WTC11 (cell line): ENCODE results near the gene GALT. TPM values are rescaled to one million over a fixed set of nuclear protein-coding genes. Genes with fewer than 3 reads are reported as not detected.

ENCODE experiments used
- ATAC-seq: fragments of 200-7000 bp; cut with Tn5 transposase; 2 replicates; pipeline ENCODE4 v1.10.0; 2021; ENCODE audit warnings: mild to moderate bottlenecking, moderate library complexity
- CTCF ChIA-PET: fragments of 300-600 bp; sonication (Branson Sonifier 250); formaldehyde crosslinking; loops from one replicate; lab custom pipeline; 2021; ENCODE audit warnings: antibody characterized with exemption; lab: Charles Lee
- POLR2A ChIA-PET: fragments of 350-600 bp; sonication (Branson Sonifier 250); formaldehyde crosslinking; loops from one replicate; lab custom pipeline; 2021; ENCODE audit warnings: antibody characterized with exemption; lab: Charles Lee
- DNase-seq: peaks from one replicate; pipeline ENCODE4 v3.0.0; 2021; ENCODE audit warnings: low spot score
- H3K27ac Mint-ChIP-seq: 2 replicates; pipeline ENCODE4 v1.8.0; 2021; ENCODE audit warnings: mixed read lengths
- H3K27me3 Mint-ChIP-seq: 2 replicates; pipeline ENCODE4 v1.8.0; 2021; ENCODE audit warnings: low read depth, mild to moderate bottlenecking, moderate library complexity, mixed read lengths
- H3K36me3 Mint-ChIP-seq: 2 replicates; pipeline ENCODE4 v1.8.0; 2021; ENCODE audit warnings: mixed read lengths
- H3K4me1 Mint-ChIP-seq: 2 replicates; pipeline ENCODE4 v1.8.0; 2022; ENCODE audit warnings: mixed read lengths
- H3K4me3 Mint-ChIP-seq: 2 replicates; pipeline ENCODE4 v1.8.0; 2021; ENCODE audit warnings: mild to moderate bottlenecking, moderate library complexity, mixed read lengths
- H3K9me3 Mint-ChIP-seq: 2 replicates; pipeline ENCODE4 v1.8.0; 2021; ENCODE audit warnings: mixed read lengths
- ATF1 ChIP-seq: sonication (generic); formaldehyde crosslinking; IDR thresholded peaks from 2 replicates; pipeline ENCODE4 v1.8.1; 2023; ENCODE audit warnings: mild to moderate bottlenecking, moderate library complexity, missing genetic modification reagents
- ATF6 ChIP-seq: sonication (generic); formaldehyde crosslinking; IDR thresholded peaks from 2 replicates; pipeline ENCODE4 v1.8.1; 2023; ENCODE audit warnings: mild to moderate bottlenecking, missing genetic modification reagents
- FOXP4 ChIP-seq: sonication (generic); formaldehyde crosslinking; IDR thresholded peaks from 2 replicates; pipeline ENCODE4 v1.8.0; 2022; ENCODE audit warnings: mild to moderate bottlenecking, missing genetic modification reagents
- HMGA2 ChIP-seq: fragments of 250-450 bp; sonication (Bioruptor Pico); IDR thresholded peaks from 2 replicates; pipeline ENCODE4 v1.4.0; 2021; ENCODE audit warnings: mild to moderate bottlenecking, moderate library complexity
- MLX ChIP-seq: sonication (generic); formaldehyde crosslinking; IDR thresholded peaks from 2 replicates; pipeline ENCODE4 v1.8.1; 2023; ENCODE audit warnings: mild to moderate bottlenecking, missing genetic modification reagents, moderate library complexity
- NFYB ChIP-seq: sonication (generic); formaldehyde crosslinking; conservative IDR thresholded peaks from 2 replicates; pipeline ENCODE4 v1.8.0; 2022; ENCODE audit warnings: low read depth, missing genetic modification reagents
- RELA ChIP-seq: sonication (generic); formaldehyde crosslinking; IDR thresholded peaks from 2 replicates; pipeline ENCODE4 v1.8.1; 2022; ENCODE audit warnings: missing genetic modification reagents, mild to moderate bottlenecking, borderline replicate concordance
- TP53 ChIP-seq: sonication (generic); formaldehyde crosslinking; IDR thresholded peaks from 2 replicates; pipeline ENCODE4 v1.8.1; 2023; ENCODE audit warnings: mild to moderate bottlenecking, missing genetic modification reagents
- ZBTB21 ChIP-seq: sonication (generic); formaldehyde crosslinking; IDR thresholded peaks from 2 replicates; pipeline ENCODE4 v1.8.1; 2023; ENCODE audit warnings: mild to moderate bottlenecking, missing genetic modification reagents, borderline replicate concordance
- ZMAT4 ChIP-seq: fragments of 250-450 bp; sonication (Bioruptor Pico); IDR thresholded peaks from 2 replicates; pipeline ENCODE4 v1.9.0; 2021; ENCODE audit warnings: mild to moderate bottlenecking
- ZNF121 ChIP-seq: sonication (generic); formaldehyde crosslinking; IDR thresholded peaks from 2 replicates; pipeline ENCODE4 v1.8.0; 2023; ENCODE audit warnings: missing genetic modification reagents
- ZNF263 ChIP-seq: sonication (generic); formaldehyde crosslinking; IDR thresholded peaks from 2 replicates; pipeline ENCODE4 v1.8.1; 2022; ENCODE audit warnings: low read depth, mild to moderate bottlenecking, moderate library complexity, missing genetic modification reagents
- total RNA-seq: library from RNA; stranded (reverse); gene quantifications from 3 replicates; pipeline ENCODE4 v1.2.3, GENCODE V29; 2021
- TF ChIP-seq, protein P1 (sequence below): fragments of 250-450 bp; sonication (Bioruptor Pico); conservative IDR thresholded peaks from 2 replicates; pipeline ENCODE4 v1.9.0; 2021; ENCODE audit warnings: mild to moderate bottlenecking
- TF ChIP-seq, protein P2 (sequence below): sonication (generic); formaldehyde crosslinking; IDR thresholded peaks from 2 replicates; pipeline ENCODE4 v1.8.0; 2023; ENCODE audit warnings: missing genetic modification reagents, mild to moderate bottlenecking, borderline replicate concordance

GALT gene
- total RNA-seq, 1 experiment from 2014 or later = 39.7 TPM

DNA sequence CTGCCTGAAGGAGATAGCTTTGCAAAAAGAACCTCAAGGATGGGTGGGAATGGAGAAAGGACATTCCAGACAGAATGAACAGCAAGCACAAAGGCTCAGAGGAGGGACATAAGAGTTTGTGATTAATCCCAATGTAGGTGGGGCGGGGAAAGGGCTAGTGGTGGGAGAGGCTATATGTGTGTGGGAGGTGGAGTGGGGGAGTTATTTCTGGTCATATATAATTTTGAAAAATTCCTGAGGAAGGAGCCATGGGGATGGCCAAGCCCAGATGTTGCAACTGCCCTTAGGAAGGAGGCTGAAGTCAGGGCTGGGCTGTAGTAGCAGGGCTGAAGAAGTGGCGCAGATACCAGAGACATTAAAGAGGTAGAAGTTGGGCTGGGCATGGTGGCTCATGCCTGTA lies 29.4 kb downstream of the GALT start:
- ChIA-PET POLR2A (interaction anchor here (1.0 to 1.5 kb wide), 2 partner anchors 25 to 98 kb away, joined by 3 read pairs; no protein-coding TSS in a partner anchor), CTCF (interaction anchor here (0.7 to 5.0 kb wide), 9 partner anchors 11 to 372 kb away, joined by 3 to 120 read pairs (median 4); partner anchors contain the start of genes CCL19, CCL27 and GALT)
- no peaks in the 10 kb centered on the region for H3K9me3 Mint-ChIP-seq
- no peak for TF ChIP-seq ZMAT4 (CRISPR knock-in tag)
- TF ChIP-seq ZBTB21 = no peak
- no peak for TF ChIP-seq FOXP4 (CRISPR knock-in tag)
- TF ChIP-seq NFYB (CRISPR knock-in tag) = no peak
- no peak for TF ChIP-seq ZNF263 (CRISPR knock-in tag)
- TF ChIP-seq, protein P1, sequence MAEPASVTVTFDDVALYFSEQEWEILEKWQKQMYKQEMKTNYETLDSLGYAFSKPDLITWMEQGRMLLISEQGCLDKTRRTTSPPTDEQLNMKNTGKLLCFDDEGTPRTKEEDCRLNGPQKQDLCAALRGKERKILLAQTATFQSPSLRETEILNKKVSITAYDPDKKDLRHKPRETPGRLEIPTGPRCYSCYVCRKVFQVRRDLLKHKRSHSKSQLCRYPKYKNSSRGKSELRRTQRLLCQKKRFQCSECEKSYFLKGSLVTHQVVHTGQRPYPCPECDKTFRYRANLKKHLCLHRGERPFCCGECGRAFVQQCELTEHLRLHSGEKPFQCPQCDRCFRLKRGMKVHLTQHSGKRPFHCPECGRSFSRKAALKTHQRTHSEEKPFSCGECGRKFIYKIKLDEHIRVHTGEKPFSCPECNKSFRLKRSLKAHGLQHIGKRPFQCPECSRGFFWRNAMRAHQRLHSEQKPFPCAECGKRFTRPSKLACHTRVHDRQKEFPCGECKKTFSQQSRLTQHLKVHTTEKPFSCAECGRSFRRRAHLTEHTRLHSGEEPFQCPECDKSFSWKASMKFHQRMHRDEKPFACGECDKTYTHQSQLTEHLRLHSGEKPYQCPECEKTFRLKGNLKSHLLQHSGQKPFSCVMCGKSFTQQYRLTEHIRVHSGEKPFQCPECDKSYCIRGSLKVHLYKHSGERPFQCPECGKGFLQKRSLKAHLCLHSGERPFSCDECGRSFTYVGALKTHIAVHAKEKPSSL (CRISPR knock-in tag) = no peak
- no peak for TF ChIP-seq HMGA2 (CRISPR knock-in tag)
- DNase-seq (no peak), ATAC-seq (no peak)
- peaks cover 3% of the 10 kb centered on the region; the same call in 1 of the 2 replicates for H3K27me3 Mint-ChIP-seq
- H3K4me1 Mint-ChIP-seq = peaks cover 5% of the 10 kb centered on the region
- H3K27ac Mint-ChIP-seq = no peak overlapping the region
- no peaks in the 10 kb centered on the region for H3K36me3 Mint-ChIP-seq
- no peak overlapping the region for H3K4me3 Mint-ChIP-seq

DNA sequence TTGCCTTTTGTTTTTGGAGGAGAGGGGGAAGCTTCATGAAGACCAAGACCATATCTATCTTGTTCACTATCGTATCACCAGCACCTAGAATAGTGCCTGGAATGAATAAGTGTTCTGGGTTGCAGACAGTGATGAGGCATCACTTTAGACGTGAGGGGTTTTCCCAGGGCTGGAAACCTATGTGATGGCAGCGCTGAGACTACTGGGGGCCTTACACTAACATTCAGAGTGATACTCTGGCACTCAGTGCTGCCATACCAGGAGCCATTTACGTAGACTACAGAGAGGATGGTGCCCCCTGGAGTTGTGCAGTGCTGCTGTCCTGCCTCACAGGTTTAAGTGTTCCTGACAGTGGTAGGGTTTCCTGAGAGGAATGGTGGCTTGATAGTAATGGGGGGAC lies 37.7 kb downstream of the GALT start:
- no peak for TF ChIP-seq ZNF263 (CRISPR knock-in tag)
- TF ChIP-seq TP53 (CRISPR knock-in tag) = no peak
- TF ChIP-seq, protein P2, sequence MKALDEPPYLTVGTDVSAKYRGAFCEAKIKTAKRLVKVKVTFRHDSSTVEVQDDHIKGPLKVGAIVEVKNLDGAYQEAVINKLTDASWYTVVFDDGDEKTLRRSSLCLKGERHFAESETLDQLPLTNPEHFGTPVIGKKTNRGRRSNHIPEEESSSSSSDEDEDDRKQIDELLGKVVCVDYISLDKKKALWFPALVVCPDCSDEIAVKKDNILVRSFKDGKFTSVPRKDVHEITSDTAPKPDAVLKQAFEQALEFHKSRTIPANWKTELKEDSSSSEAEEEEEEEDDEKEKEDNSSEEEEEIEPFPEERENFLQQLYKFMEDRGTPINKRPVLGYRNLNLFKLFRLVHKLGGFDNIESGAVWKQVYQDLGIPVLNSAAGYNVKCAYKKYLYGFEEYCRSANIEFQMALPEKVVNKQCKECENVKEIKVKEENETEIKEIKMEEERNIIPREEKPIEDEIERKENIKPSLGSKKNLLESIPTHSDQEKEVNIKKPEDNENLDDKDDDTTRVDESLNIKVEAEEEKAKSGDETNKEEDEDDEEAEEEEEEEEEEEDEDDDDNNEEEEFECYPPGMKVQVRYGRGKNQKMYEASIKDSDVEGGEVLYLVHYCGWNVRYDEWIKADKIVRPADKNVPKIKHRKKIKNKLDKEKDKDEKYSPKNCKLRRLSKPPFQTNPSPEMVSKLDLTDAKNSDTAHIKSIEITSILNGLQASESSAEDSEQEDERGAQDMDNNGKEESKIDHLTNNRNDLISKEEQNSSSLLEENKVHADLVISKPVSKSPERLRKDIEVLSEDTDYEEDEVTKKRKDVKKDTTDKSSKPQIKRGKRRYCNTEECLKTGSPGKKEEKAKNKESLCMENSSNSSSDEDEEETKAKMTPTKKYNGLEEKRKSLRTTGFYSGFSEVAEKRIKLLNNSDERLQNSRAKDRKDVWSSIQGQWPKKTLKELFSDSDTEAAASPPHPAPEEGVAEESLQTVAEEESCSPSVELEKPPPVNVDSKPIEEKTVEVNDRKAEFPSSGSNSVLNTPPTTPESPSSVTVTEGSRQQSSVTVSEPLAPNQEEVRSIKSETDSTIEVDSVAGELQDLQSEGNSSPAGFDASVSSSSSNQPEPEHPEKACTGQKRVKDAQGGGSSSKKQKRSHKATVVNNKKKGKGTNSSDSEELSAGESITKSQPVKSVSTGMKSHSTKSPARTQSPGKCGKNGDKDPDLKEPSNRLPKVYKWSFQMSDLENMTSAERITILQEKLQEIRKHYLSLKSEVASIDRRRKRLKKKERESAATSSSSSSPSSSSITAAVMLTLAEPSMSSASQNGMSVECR (CRISPR knock-in tag) = no peak
- no peak for TF ChIP-seq HMGA2 (CRISPR knock-in tag)
- no peak for TF ChIP-seq ATF6 (CRISPR knock-in tag)
- no peak for TF ChIP-seq RELA (CRISPR knock-in tag)
- TF ChIP-seq ZNF121 (CRISPR knock-in tag) = no peak
- TF ChIP-seq MLX (CRISPR knock-in tag) = no peak
- no peak for TF ChIP-seq ATF1
- no peak for DNase-seq
- Mint-ChIP-seq H3K4me1 (peaks cover 16% of the 10 kb centered on the region), H3K27me3 (no peaks in the 10 kb centered on the region), H3K4me3 (no peak overlapping the region), H3K36me3 (no peaks in the 10 kb centered on the region), H3K9me3 (no peaks in the 10 kb centered on the region), H3K27ac (no peak overlapping the region)
- CTCF ChIA-PET = interaction anchor here (6.0 kb wide), 1 partner anchor 18 kb away, joined by 34 read pairs; no protein-coding TSS in a partner anchor
- ATAC-seq = no peak
- POLR2A ChIA-PET = no interaction called here
